ENCODE data around the gene COL13A1. TPM values are rescaled to one million over a fixed set of nuclear protein-coding genes. Genes with fewer than 3 reads are reported as not detected.

The COL13A1 gene
- polyA plus RNA-seq, 1 experiment: 11.9 TPM

DNA sequence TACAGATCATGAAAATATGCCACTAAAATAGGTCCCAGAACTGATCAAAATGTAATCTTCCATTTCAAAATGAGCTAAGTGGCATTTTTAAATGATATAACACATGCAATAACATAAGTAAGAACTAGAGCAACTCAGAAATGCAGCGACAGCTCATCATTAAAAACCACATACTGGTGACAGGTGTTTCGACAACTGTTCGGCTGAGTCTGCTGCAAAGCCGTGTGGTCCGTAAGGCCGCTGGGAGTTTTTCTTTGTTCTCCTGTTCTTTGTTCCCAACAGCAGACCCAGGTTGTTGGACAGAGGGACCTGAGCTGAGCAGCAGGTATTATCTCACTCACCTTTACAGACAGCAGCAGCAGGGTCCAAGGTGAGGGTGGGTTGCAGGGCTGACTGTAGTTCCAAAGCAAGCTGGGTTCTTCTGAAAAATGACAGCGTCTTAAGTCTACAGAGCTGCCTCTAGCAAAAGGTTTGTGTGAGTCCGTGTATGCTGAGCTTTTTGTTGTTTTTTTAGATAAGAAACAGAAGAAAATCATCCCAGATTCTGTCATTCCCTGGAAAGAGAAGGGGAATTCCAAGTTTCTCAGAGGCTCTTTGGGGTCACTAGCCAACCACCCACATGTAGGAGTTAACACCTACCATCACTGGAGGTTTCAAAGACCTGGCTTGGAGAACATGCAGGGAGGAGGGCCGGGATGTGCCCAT is 205.6 kb downstream of the COL13A1 start:
- Histone ChIP-seq H3K36me3 (ENCODE audit: control insufficient read depth, insufficient read depth, low read length) (no peaks in the 10 kb centered on the region), H3K4me3 (ENCODE audit: low read depth, low read length) (no peak overlapping the region), H3K27me3 (ENCODE audit: control insufficient read depth, insufficient read depth, low read length) (peaks cover 3% of the 10 kb centered on the region)
- TF ChIP-seq, protein P1, sequence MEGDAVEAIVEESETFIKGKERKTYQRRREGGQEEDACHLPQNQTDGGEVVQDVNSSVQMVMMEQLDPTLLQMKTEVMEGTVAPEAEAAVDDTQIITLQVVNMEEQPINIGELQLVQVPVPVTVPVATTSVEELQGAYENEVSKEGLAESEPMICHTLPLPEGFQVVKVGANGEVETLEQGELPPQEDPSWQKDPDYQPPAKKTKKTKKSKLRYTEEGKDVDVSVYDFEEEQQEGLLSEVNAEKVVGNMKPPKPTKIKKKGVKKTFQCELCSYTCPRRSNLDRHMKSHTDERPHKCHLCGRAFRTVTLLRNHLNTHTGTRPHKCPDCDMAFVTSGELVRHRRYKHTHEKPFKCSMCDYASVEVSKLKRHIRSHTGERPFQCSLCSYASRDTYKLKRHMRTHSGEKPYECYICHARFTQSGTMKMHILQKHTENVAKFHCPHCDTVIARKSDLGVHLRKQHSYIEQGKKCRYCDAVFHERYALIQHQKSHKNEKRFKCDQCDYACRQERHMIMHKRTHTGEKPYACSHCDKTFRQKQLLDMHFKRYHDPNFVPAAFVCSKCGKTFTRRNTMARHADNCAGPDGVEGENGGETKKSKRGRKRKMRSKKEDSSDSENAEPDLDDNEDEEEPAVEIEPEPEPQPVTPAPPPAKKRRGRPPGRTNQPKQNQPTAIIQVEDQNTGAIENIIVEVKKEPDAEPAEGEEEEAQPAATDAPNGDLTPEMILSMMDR (IDR thresholded peaks at IDR 0.05; ENCODE audit: insufficient read depth, low read depth, low read length): no peak
- no peak for DNase-seq (ENCODE audit: low read depth)
- CTCF ChIA-PET: interaction anchor here (0.7 to 1.0 kb wide), 2 partner anchors 11 to 109 kb away, joined by 3 to 4 read pairs; no protein-coding TSS in a partner anchor
- POLR2A ChIA-PET: no interaction called here

Other genes starting within 250 kb of the COL13A1 start
- gene NEUROG3, start 228.5 kb upstream of the COL13A1 start, polyA plus RNA-seq (2011; rRNA removed): not detected in 2 replicates
- gene FAM241B, start 171.7 kb upstream of the COL13A1 start, polyA plus RNA-seq (2011; rRNA removed): 2.9 and 3.4 TPM in 2 replicates

All from BJ (cell line).